Neural cell (in vitro differentiated cells): ENCODE data around the gene ZNF862. TPM values are rescaled to one million over a fixed set of nuclear protein-coding genes. Genes with fewer than 3 reads are reported as not detected.

ENCODE experiments used
- H2AFZ ChIP-seq: fragments of 200-600, 300-800 bp; sonication (generic), shearing (Covaris generic); 2 replicates; pipeline ENCODE4 v1.6.0; 2014; ENCODE audit warnings: low read depth, mild to moderate bottlenecking, antibody characterized with exemption, low read length, moderate library complexity
- H3F3A ChIP-seq: fragments of 200-600 bp; shearing (Covaris generic); 2 replicates; pipeline ENCODE4 v1.6.1; 2016; ENCODE audit warnings: mild to moderate bottlenecking, moderate library complexity, mixed read lengths, antibody characterized with exemption, low read length; ENCODE audit not compliant: insufficient read depth, poor library complexity, severe bottlenecking
- H3K27ac ChIP-seq: fragments of 200-600, 300-800 bp; sonication (generic), shearing (Covaris generic); 2 replicates; pipeline ENCODE4 v1.5.1; 2014; ENCODE audit warnings: mild to moderate bottlenecking, low read length, moderate library complexity
- H3K27me3 ChIP-seq: fragments of 300-800, 200-600 bp; sonication (generic), shearing (Covaris generic); 2 replicates; pipeline ENCODE4 v1.6.0; 2014; ENCODE audit warnings: mild to moderate bottlenecking, low read depth, low read length, moderate library complexity; ENCODE audit not compliant: insufficient read depth
- H3K36me3 ChIP-seq: fragments of 300-800, 200-600 bp; sonication (generic), shearing (Covaris generic); 2 replicates; pipeline ENCODE4 v1.5.1; 2014; ENCODE audit warnings: mild to moderate bottlenecking, antibody characterized with exemption, low read length, moderate library complexity; ENCODE audit not compliant: insufficient read depth
- H3K4me2 ChIP-seq: fragments of 300-800, 200-600 bp; sonication (generic), shearing (Covaris generic); 2 replicates; pipeline ENCODE4 v1.6.0; 2014; ENCODE audit warnings: mild to moderate bottlenecking, low read length
- H3K4me3 ChIP-seq: fragments of 300-800, 200-600 bp; sonication (generic), shearing (Covaris generic); 2 replicates; pipeline ENCODE4 v1.5.1; 2014; ENCODE audit warnings: mild to moderate bottlenecking, low read length, moderate library complexity
- H3K79me2 ChIP-seq: fragments of 200-600 bp; shearing (Covaris generic); replicated peaks from 2 replicates; pipeline ENCODE4 v1.6.0; 2014; ENCODE audit warnings: mild to moderate bottlenecking, low read length, moderate library complexity; ENCODE audit not compliant: insufficient read depth
- H3K9ac ChIP-seq: fragments of 300-800, 200-600 bp; sonication (generic), shearing (Covaris generic); 2 replicates; pipeline ENCODE4 v1.6.1; 2016; ENCODE audit warnings: mild to moderate bottlenecking, low read length, mixed read lengths
- H3K9me2 ChIP-seq: fragments of 200-600 bp; shearing (Covaris generic); 2 replicates; pipeline ENCODE4 v1.6.1; 2016; ENCODE audit warnings: mild to moderate bottlenecking, low read length, mixed read lengths; ENCODE audit not compliant: insufficient read depth
- H3K9me3 ChIP-seq: fragments of 200-600, 300-800 bp; sonication (generic), shearing (Covaris generic); 2 replicates; pipeline ENCODE4 v1.6.1; 2016; ENCODE audit warnings: mild to moderate bottlenecking, mixed run types, low read length, moderate library complexity, mixed read lengths
- H4K20me1 ChIP-seq: fragments of 200-600 bp; shearing (Covaris generic); 2 replicates; pipeline ENCODE4 v1.6.1; 2016; ENCODE audit warnings: mild to moderate bottlenecking, mixed run types; ENCODE audit not compliant: insufficient read depth
- CTCF ChIP-seq: fragments of 450-650 bp; IDR thresholded peaks from 2 replicates; pipeline ENCODE4 v1.5.1; 2014; ENCODE audit warnings: antibody characterized with exemption, mild to moderate bottlenecking, moderate library complexity; ENCODE audit not compliant: poor library complexity, severe bottlenecking
- EP300 ChIP-seq: fragments of 450-650 bp; conservative IDR thresholded peaks from 2 replicates; pipeline ENCODE4 v1.6.1; 2014; ENCODE audit warnings: antibody characterized with exemption, mild to moderate bottlenecking, moderate library complexity; ENCODE audit not compliant: poor library complexity, severe bottlenecking
- EZH2 ChIP-seq: fragments of 200-600, 300-800 bp; shearing (Covaris generic), sonication (generic); IDR thresholded peaks from 2 replicates; pipeline ENCODE4 v1.6.1; 2014; ENCODE audit warnings: antibody characterized with exemption, low read length, borderline replicate concordance, mild to moderate bottlenecking; ENCODE audit not compliant: insufficient read depth, poor library complexity, severe bottlenecking
- MXI1 ChIP-seq: fragments of 450-650 bp; conservative IDR thresholded peaks from 2 replicates; pipeline ENCODE4 v1.6.1; 2014; ENCODE audit warnings: antibody characterized with exemption, mild to moderate bottlenecking; ENCODE audit not compliant: poor library complexity, severe bottlenecking
- POLR2AphosphoS5 ChIP-seq: IDR thresholded peaks from 2 replicates; pipeline ENCODE4 v1.6.1; 2012
- RAD21 ChIP-seq: fragments of 450-650 bp; conservative IDR thresholded peaks from 2 replicates; pipeline ENCODE4 v1.6.1; 2014; ENCODE audit warnings: antibody characterized with exemption, mild to moderate bottlenecking, moderate library complexity
- REST ChIP-seq: IDR thresholded peaks from 2 replicates; pipeline ENCODE4 v1.6.1; 2012; ENCODE audit warnings: borderline replicate concordance
- SMC3 ChIP-seq: fragments of 450-650 bp; conservative IDR thresholded peaks from 2 replicates; pipeline ENCODE4 v1.6.1; 2014; ENCODE audit warnings: antibody characterized with exemption, mild to moderate bottlenecking, moderate library complexity; ENCODE audit not compliant: poor library complexity
- TAF1 ChIP-seq: IDR thresholded peaks from 2 replicates; pipeline ENCODE4 v1.6.1; 2012; ENCODE audit warnings: low read depth
- polyA plus RNA-seq: library from polyadenylated mRNA; depleted of rRNA; stranded (reverse); fragments of >200 nt; gene quantifications from 2 replicates; pipeline ENCODE4 v1.2.3, GENCODE V29; 2014

The ZNF862 gene
- polyA plus RNA-seq, 1 donor from 2014 or later = 19.0 TPM

- Histone ChIP-seq H3K79me2 (no peaks in the 10 kb centered on the region), H3F3A (no peaks in the 10 kb centered on the region), H3K4me2 (no peak overlapping the region), H3K9ac (no peak overlapping the region), H3K9me2 (no peaks in the 10 kb centered on the region), H3K36me3 (peaks cover 6% of the 10 kb centered on the region), H3K4me3 (no peak overlapping the region), H2AFZ (no peak overlapping the region), H3K27me3 (no peaks in the 10 kb centered on the region), H4K20me1 (no peaks in the 10 kb centered on the region), H3K9me3 (no peaks in the 10 kb centered on the region), H3K27ac (no peak overlapping the region)
- TF ChIP-seq MXI1 (no peak), SMC3 (no peak), TAF1 (no peak), POLR2AphosphoS5 (no peak)
Observed at GRCh38 chr7:149884541-149884940, 46.4 kb downstream of the ZNF862 start.

GRCh38 chr7:149885191-149886017 lies 47.2 kb downstream of the ZNF862 start:
- Histone ChIP-seq H3K27ac (no peak overlapping the region), H3K9me3 (no peaks in the 10 kb centered on the region), H3K27me3 (no peaks in the 10 kb centered on the region), H3F3A (no peaks in the 10 kb centered on the region), H3K4me2 (no peak overlapping the region), H3K9ac (no peak overlapping the region), H3K79me2 (no peaks in the 10 kb centered on the region), H4K20me1 (no peaks in the 10 kb centered on the region), H3K9me2 (no peaks in the 10 kb centered on the region), H3K4me3 (no peak overlapping the region), H2AFZ (no peak overlapping the region), H3K36me3 (peaks cover 6% of the 10 kb centered on the region)
- TF ChIP-seq MXI1 (no peak), CTCF (no peak), TAF1 (no peak), RAD21 (no peak), POLR2AphosphoS5 (no peak), EP300 (no peak), EZH2 (no peak), SMC3 (no peak), REST (no peak)
